GM12878 (cell line): Measurements from ENCODE around the gene FANCE. TPM values are rescaled to one million over a fixed set of nuclear protein-coding genes. Genes with fewer than 3 reads are reported as not detected.

Experiments used
- ATAC-seq: fragments of 200-7000 bp; cut with Tn5 transposase; 3 replicates; pipeline ENCODE4 v1.9.1; 2020; ENCODE audit warnings: mild to moderate bottlenecking, moderate library complexity
- BruUV-seq: library from RNA; stranded (reverse); fragments of 400-500 nt; replicated peaks from 2 replicates; lab custom pipeline; 2021; lab: Mats Ljungman, UMichigan
- CTCF ChIA-PET: fragments of 300-600 bp; sonication (Branson Sonifier 250); formaldehyde crosslinking; extraction: SDS; loops from one replicate; lab custom pipeline; 2021; ENCODE audit warnings: inconsistent platforms; lab: Yijun Ruan, JAX
- POLR2A ChIA-PET: fragments of 350-600 bp; formaldehyde crosslinking; extraction: SDS; loops from one replicate; lab custom pipeline; 2021; ENCODE audit warnings: inconsistent platforms; lab: Charles Lee
- RAD21 ChIA-PET: fragments of 300-600 bp; sonication (Branson Sonifier 250); formaldehyde crosslinking; loops from one replicate; lab custom pipeline; 2023; ENCODE audit warnings: antibody characterized with exemption; ENCODE audit not compliant: unreplicated experiment; lab: Charles Lee
- SMC1A ChIA-PET: fragments of 300-600 bp; sonication (Branson Sonifier 250); formaldehyde crosslinking; loops from one replicate; lab custom pipeline; 2023; ENCODE audit not compliant: unreplicated experiment, uncharacterized antibody; lab: Charles Lee
- DNase-seq: peaks from one replicate; pipeline ENCODE4 v3.0.0-alpha.2; 2011; ENCODE audit warnings: low read depth, low spot score
- FAIRE-seq: peaks from 3 replicates; lab custom pipeline; 2011; peaks lifted over from hg19 to GRCh38; lab: Jason Lieb, UNC
- H2AFZ ChIP-seq: 2 replicates; pipeline ENCODE4 v1.6.0; 2011; ENCODE audit warnings: low read depth, low read length, control low read depth; ENCODE audit not compliant: control insufficient read depth
- H3K27ac ChIP-seq: 2 replicates; pipeline ENCODE4 v1.5.1; 2011; ENCODE audit warnings: control low read depth; ENCODE audit not compliant: control insufficient read depth, insufficient read depth
- H3K27me3 ChIP-seq, 2 experiments: replicated peaks in 1 of 2; 2 replicates each; pipeline versions ENCODE4 v1.6.0 to v1.6.1; 2011; ENCODE audit warnings: low read length in 1 of 2; ENCODE audit not compliant: control insufficient read depth in 2 of 2, insufficient read depth in 2 of 2
- H3K36me3 ChIP-seq, 2 experiments: 2 replicates each; pipeline ENCODE4 v1.5.1; 2011; ENCODE audit warnings: low read length in 1 of 2; ENCODE audit not compliant: control insufficient read depth in 2 of 2, insufficient read depth in 2 of 2
- H3K4me1 ChIP-seq: 2 replicates; pipeline ENCODE4 v1.6.1; 2011; ENCODE audit warnings: mild to moderate bottlenecking, low read length, moderate library complexity, mixed read lengths; ENCODE audit not compliant: control insufficient read depth, insufficient read depth
- H3K4me2 ChIP-seq: 2 replicates; pipeline ENCODE4 v1.6.0; 2011; ENCODE audit warnings: control low read depth; ENCODE audit not compliant: control insufficient read depth, insufficient read depth
- H3K4me3 ChIP-seq: fragments of 200-600 bp; sonication (generic); 2 replicates; pipeline ENCODE4 v1.5.1; 2016
- H3K79me2 ChIP-seq: 2 replicates; pipeline ENCODE4 v1.6.0; 2011; ENCODE audit warnings: low read length; ENCODE audit not compliant: control insufficient read depth, insufficient read depth
- H3K9ac ChIP-seq: 2 replicates; pipeline ENCODE4 v1.8.0; 2011; ENCODE audit warnings: low read length, control low read depth, mixed read lengths; ENCODE audit not compliant: control insufficient read depth, insufficient read depth
- H3K9me3 ChIP-seq: replicated peaks from 3 replicates; pipeline ENCODE4 v1.5.1; 2011; ENCODE audit warnings: mild to moderate bottlenecking, low read length; ENCODE audit not compliant: control insufficient read depth, insufficient read depth
- H4K20me1 ChIP-seq: 2 replicates; pipeline ENCODE4 v1.6.0; 2011; ENCODE audit not compliant: control insufficient read depth, insufficient read depth
- BHLHE40 ChIP-seq, 2 experiments: fragments of 450-650 bp in 1 of 2; IDR thresholded peaks; 2 replicates each; pipeline ENCODE4 v1.6.1; 2011 to 2017; ENCODE audit warnings: low read depth in 2 of 2, borderline replicate concordance in 1 of 2, improper control_type of control experiment in 1 of 2, low read length in 1 of 2, mild to moderate bottlenecking in 1 of 2
- CEBPB ChIP-seq, 2 experiments: fragments of 150-350 bp in 1 of 2; IDR thresholded peaks; 2 replicates each; pipeline ENCODE4 v1.6.1; 2012 to 2014; ENCODE audit warnings: low read depth in 2 of 2, low read length in 2 of 2, borderline replicate concordance in 1 of 2, inconsistent platforms in 1 of 2
- ESRRA ChIP-seq: IDR thresholded peaks from 2 replicates; pipeline ENCODE4 v1.6.1; 2012; ENCODE audit warnings: mild to moderate bottlenecking, low read length, improper control_type of control experiment
- MTA3 ChIP-seq: IDR thresholded peaks from 2 replicates; pipeline ENCODE4 v1.6.1; 2012; ENCODE audit warnings: low read length, inconsistent platforms, borderline replicate concordance
- MYC ChIP-seq: IDR thresholded peaks from 2 replicates; pipeline ENCODE4 v1.6.1; 2011; ENCODE audit warnings: mild to moderate bottlenecking, low read length, moderate library complexity, inconsistent platforms; ENCODE audit not compliant: insufficient read depth, insufficient replicate concordance, insufficient read length, severe bottlenecking
- PAX5 ChIP-seq: IDR thresholded peaks from 2 replicates; pipeline ENCODE4 v1.6.1; 2011; ENCODE audit warnings: low read depth, low read length, borderline replicate concordance
- ZNF274 ChIP-seq: IDR thresholded peaks from one replicate; pipeline ENCODE4 v1.8.0; 2011; ENCODE audit not compliant: insufficient read length, insufficient read depth
- WGBS: methylation state at CpG from one replicate; pipeline ENCODE4 v1.1.6; 2016; ENCODE audit warnings: low lambda C conversion rate; ENCODE audit not compliant: insufficient replicate concordance, insufficient coverage; ENCODE audit errors: missing lambda C conversion rate; 5-methylcytosine and 5-hydroxymethylcytosine counted together
- in situ Hi-C: fragments of 300-500 bp; cut with MboI; formaldehyde crosslinking; loops from 9 replicates; pipeline ENCODE4 v1.14.3; 2018; ENCODE audit warnings: mixed read lengths
- intact Hi-C: fragments of 100-400 bp; cut with micrococcal nuclease; formaldehyde crosslinking; loops from one replicate; pipeline ENCODE4 v1.14.2; 2022; ENCODE audit not compliant: unreplicated experiment
- polyA plus RNA-seq, 11 experiments: library from polyadenylated mRNA; depleted of rRNA in 4 of 11; unstranded in 6 of 11; stranded (reverse) in 5 of 11; fragments of >200 nt; fragmentation: Nextera tagmentation in 4 of 11; fragmentation: Illumina TruSeq in 1 of 11; extraction: Ambion mirVana in 4 of 11; extraction: Trizol in 1 of 11; gene quantifications; 1 replicate in 1 of 11; 2 replicates in 10 of 11; pipeline versions ENCODE4 v1.2.1 to v1.2.3, GENCODE V29; 2011 to 2016; ENCODE audit warnings: inconsistent platforms in 2 of 11, missing spikeins in 2 of 11, low read depth in 1 of 11
- total RNA-seq, 4 experiments: library from RNA; depleted of rRNA in 3 of 4; stranded (reverse); fragments of >200 nt in 3 of 4; fragmentation: Illumina TruSeq in 1 of 4; extraction: Trizol in 1 of 4; gene quantifications; 2 replicates each; pipeline versions ENCODE4 v1.2.1 to v1.2.3, GENCODE V29; 2013 to 2021
- TF ChIP-seq, protein P1 (sequence below): fragments of 450-650 bp; IDR thresholded peaks from 2 replicates; pipeline ENCODE4 v1.6.1; 2017; ENCODE audit warnings: mild to moderate bottlenecking, low read depth, inconsistent platforms; ENCODE audit not compliant: poor library complexity, severe bottlenecking
- TF ChIP-seq, protein P2 (sequence below), 3 experiments: IDR thresholded peaks in 2 of 3; conservative IDR thresholded peaks in 1 of 3; 2 replicates each; pipeline ENCODE4 v1.5.1; 2011; ENCODE audit warnings: low read depth in 3 of 3, low read length in 3 of 3, mild to moderate bottlenecking in 3 of 3, control low read depth in 2 of 3, moderate library complexity in 2 of 3, inconsistent platforms in 1 of 3, mixed read lengths in 1 of 3; ENCODE audit not compliant: control insufficient read depth in 2 of 3, insufficient read depth in 1 of 3; ENCODE audit errors: extremely low read depth in 1 of 3

The FANCE gene
- total and polyA plus RNA-seq, 10 of the 15 experiments (the other 5 are each of a cell fraction or from before 2014, with no cell fraction given) = 3.0 to 13.3 (median 8.1) TPM

DNA sequence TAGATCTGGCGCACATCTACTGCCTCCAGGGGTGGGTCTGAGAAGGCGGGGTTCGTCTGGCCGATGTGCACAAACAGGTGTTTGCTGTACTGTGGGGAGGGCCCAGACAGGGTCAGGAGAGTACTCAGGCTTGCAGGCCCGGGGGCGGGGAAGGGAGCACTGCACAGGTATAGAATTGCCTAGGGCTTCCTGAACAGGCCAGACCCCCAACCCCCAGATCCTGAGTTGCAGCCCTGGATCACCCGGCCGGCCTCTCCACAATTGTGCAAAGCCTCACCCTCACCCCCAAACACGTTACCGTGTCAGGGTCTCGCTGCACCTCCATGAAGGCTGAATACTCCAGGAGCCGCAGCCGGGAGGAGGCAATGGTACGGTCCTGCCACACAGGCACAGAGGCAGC lies 23.9 kb downstream of the FANCE start:
- Histone ChIP-seq H3K27me3 (no peaks in the 10 kb centered on the region; a peak in 1 of 4 replicates), H3K79me2 (peaks cover 6% of the 10 kb centered on the region), H3K9ac (no peak overlapping the region), H3K27ac (no peak overlapping the region), H3K4me2 (no peak overlapping the region), H2AFZ (no peak overlapping the region), H3K4me1 (no peaks in the 10 kb centered on the region), H3K4me3 (no peak overlapping the region), H4K20me1 (no peaks in the 10 kb centered on the region), H3K9me3 (no peaks in the 10 kb centered on the region), H3K36me3 (peaks cover 6 to 9% of the 10 kb centered on the region in 2 experiments; a peak in 3 of 4 replicates)
- ChIA-PET CTCF (interaction anchor here (0.5 kb wide), 1 partner anchor 1160 kb away, joined by 3 read pairs; no protein-coding TSS in a partner anchor), POLR2A (interaction anchor here (0.6 kb wide), 1 partner anchor 208 kb away, joined by 6 read pairs; no protein-coding TSS in a partner anchor), RAD21 (no interaction called here), SMC1A (no interaction called here)
- WGBS = 77% methylated on average over 14 of the region's 14 CpGs
- BruUV-seq = no TSS peak
- DNase-seq (no peak), ATAC-seq (no peak), FAIRE-seq (no peak)
- in situ Hi-C loops (no loop called here), intact Hi-C loops (no loop called here)
- TF ChIP-seq PAX5 (no peak), CEBPB (IDR thresholded peaks at IDR 0.05; ENCODE audit: borderline replicate concordance in 1 of 2, low read depth in 2 of 2, low read length in 2 of 2) (no peak), ZNF274 (no peak)

DNA sequence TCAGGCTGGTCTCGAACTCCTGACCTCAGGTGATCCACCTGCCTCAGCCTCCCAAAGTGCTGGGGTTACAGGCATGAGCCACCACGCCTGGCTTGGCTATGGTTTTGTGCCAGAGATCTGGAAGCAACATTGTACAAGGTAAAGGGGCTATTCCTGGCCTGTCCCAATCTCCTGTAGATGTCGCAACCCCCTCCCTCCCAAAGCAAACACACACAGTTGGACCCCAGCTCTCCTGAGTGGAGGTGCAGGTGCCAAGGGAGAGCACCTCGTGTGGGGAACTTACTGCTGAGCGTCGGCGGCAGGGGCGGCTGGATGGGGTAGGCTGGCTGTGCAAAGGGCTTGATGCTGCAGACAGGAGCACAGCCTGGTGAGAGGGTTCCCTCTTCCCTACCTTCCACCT lies 24.9 kb downstream of the FANCE start:
- no peaks in the 10 kb centered on the region for H3K4me1 ChIP-seq
- H3K9me3 ChIP-seq = no peaks in the 10 kb centered on the region
- CTCF ChIA-PET = interaction anchor here (0.6 kb wide), 1 partner anchor 133 kb away, joined by 4 read pairs; no protein-coding TSS in a partner anchor
- no TSS peak for BruUV-seq
- intact Hi-C loops (no loop called here), in situ Hi-C loops (no loop called here)
- H3K4me2 ChIP-seq = no peak overlapping the region
- RAD21 ChIA-PET = no interaction called here
- no peaks in the 10 kb centered on the region; a peak in 1 of 4 replicates for H3K27me3 ChIP-seq
- H2AFZ ChIP-seq = no peak overlapping the region
- SMC1A ChIA-PET = no interaction called here
- no peak overlapping the region for H3K27ac ChIP-seq
- DNase-seq = no peak
- no peaks in the 10 kb centered on the region for H4K20me1 ChIP-seq
- TF ChIP-seq, protein P1, sequence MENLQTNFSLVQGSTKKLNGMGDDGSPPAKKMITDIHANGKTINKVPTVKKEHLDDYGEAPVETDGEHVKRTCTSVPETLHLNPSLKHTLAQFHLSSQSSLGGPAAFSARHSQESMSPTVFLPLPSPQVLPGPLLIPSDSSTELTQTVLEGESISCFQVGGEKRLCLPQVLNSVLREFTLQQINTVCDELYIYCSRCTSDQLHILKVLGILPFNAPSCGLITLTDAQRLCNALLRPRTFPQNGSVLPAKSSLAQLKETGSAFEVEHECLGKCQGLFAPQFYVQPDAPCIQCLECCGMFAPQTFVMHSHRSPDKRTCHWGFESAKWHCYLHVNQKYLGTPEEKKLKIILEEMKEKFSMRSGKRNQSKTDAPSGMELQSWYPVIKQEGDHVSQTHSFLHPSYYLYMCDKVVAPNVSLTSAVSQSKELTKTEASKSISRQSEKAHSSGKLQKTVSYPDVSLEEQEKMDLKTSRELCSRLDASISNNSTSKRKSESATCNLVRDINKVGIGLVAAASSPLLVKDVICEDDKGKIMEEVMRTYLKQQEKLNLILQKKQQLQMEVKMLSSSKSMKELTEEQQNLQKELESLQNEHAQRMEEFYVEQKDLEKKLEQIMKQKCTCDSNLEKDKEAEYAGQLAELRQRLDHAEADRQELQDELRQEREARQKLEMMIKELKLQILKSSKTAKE = no peak
- no peak for TF ChIP-seq MTA3
- no peak for TF ChIP-seq MYC
- TF ChIP-seq, protein P2, sequence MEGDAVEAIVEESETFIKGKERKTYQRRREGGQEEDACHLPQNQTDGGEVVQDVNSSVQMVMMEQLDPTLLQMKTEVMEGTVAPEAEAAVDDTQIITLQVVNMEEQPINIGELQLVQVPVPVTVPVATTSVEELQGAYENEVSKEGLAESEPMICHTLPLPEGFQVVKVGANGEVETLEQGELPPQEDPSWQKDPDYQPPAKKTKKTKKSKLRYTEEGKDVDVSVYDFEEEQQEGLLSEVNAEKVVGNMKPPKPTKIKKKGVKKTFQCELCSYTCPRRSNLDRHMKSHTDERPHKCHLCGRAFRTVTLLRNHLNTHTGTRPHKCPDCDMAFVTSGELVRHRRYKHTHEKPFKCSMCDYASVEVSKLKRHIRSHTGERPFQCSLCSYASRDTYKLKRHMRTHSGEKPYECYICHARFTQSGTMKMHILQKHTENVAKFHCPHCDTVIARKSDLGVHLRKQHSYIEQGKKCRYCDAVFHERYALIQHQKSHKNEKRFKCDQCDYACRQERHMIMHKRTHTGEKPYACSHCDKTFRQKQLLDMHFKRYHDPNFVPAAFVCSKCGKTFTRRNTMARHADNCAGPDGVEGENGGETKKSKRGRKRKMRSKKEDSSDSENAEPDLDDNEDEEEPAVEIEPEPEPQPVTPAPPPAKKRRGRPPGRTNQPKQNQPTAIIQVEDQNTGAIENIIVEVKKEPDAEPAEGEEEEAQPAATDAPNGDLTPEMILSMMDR (IDR thresholded peaks at IDR 0.05 in 2 of 3, conservative IDR thresholded peaks at IDR 0.05 in 1 of 3; ENCODE audit: control insufficient read depth in 2 of 3, extremely low read depth in 1 of 3, insufficient read depth in 1 of 3, low read depth in 3 of 3, low read length in 3 of 3) = no peak
- no peak for TF ChIP-seq ESRRA
- no peak for TF ChIP-seq BHLHE40 (IDR thresholded peaks at IDR 0.05; ENCODE audit: borderline replicate concordance in 1 of 2, low read depth in 2 of 2, low read length in 1 of 2)
- H3K36me3 ChIP-seq = peaks cover 2 to 7% of the 10 kb centered on the region in 2 experiments; a peak in 2 of 4 replicates
- 79% methylated on average over 8 of the region's 8 CpGs for WGBS
- no peak overlapping the region for H3K4me3 ChIP-seq
- POLR2A ChIA-PET = interaction anchor here (1.0 kb wide), 1 partner anchor 9 kb away, joined by 3 read pairs; the partner anchor contains the start of gene RPL10A
- ATAC-seq = no peak
- no peak for FAIRE-seq
- no peak overlapping the region for H3K9ac ChIP-seq
- H3K79me2 ChIP-seq = no peaks in the 10 kb centered on the region
